HFF-Myc (cell line): ENCODE results near the gene PCNX3.

Experiments
- DNase-seq: peaks from one replicate; pipeline ENCODE4 v3.0.0-alpha.2; 2011; ENCODE audit warnings: low read depth; ENCODE audit errors: extremely low read depth
- H3K4me3 ChIP-seq: replicated peaks from 2 replicates; pipeline ENCODE4 v1.5.1; 2011; ENCODE audit warnings: low read depth, mild to moderate bottlenecking, control low read depth, low read length
- CTCF ChIP-seq: IDR thresholded peaks from 2 replicates; pipeline ENCODE4 v1.5.1; 2012; ENCODE audit warnings: mild to moderate bottlenecking, low read depth, low read length, control low read depth; ENCODE audit errors: missing control alignments

Gene PCNX3

DNA sequence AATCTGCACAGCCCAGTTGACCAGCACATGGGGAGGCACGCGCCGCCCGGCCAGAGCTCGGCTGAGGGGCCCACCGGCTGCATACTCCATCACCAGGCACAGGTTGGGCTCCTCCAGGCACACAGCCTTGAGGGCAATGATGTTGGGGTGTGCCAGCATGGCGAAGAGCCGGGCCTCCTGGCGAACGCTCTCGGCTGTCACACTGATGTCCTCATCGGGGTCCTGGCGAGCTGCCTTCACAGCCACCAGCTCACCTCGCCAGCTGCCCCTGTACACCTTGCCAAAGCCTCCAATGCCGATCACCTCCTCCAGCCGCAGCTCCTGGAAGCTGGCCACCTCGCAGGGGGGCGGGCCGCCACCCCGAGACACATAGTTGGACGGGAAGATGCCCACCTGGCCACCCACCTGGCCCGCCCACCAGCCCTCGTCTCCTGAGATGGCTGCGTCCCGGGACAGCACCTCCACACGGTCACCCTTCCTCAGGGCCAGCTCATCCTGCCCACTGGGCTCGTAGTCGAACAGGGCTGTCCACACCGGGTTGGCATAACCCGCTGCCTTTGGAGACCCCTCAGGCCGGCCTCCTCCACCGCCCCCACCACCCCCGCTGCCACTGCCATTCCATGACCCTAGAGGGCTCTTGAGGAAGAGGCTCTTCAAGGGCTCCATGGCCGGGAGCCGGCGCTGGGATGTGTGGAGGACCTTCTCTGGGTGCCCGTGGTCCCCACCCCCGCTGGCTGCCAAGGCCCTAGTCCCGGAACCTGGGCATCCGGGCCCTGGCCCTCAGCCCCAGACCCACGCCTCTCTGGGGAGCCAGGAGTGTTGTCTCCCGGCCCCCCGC, 2.3 kb upstream of the PCNX3 start:
- DNase-seq: no peak
- TF ChIP-seq CTCF: no peak
- H3K4me3 ChIP-seq: peak overlapping the region; percentile 76

GRCh38 chr11:65615950-65616574, 486 bp downstream of the PCNX3 start:
- peak overlapping the region; percentile 76 for H3K4me3 ChIP-seq
- DNase-seq: no peak
- TF ChIP-seq CTCF: no peak

DNA sequence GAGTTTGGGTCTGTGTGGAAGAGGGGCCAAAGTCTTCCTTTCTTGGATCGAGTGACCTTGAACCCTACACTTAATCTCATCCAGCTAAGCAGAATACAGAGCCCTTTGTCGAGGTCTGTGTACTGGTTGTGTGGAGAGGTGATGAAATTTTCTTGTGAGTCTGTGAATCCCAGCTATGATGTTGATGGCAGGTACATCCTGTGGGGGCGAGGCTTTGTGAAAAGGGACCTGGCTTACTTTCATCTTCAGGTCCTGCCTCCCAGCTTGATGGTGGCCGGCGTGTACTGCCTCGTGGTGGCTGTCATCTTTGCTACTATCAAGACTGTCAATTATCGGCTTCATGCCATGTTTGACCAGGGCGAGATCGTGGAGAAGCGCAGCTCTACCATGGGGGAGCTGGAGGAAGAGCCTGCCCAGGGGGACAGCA, 1.0 kb downstream of the PCNX3 start:
- TF ChIP-seq CTCF: no peak
- DNase-seq: no peak
- H3K4me3 ChIP-seq: peak overlapping the region; percentile 76

DNA sequence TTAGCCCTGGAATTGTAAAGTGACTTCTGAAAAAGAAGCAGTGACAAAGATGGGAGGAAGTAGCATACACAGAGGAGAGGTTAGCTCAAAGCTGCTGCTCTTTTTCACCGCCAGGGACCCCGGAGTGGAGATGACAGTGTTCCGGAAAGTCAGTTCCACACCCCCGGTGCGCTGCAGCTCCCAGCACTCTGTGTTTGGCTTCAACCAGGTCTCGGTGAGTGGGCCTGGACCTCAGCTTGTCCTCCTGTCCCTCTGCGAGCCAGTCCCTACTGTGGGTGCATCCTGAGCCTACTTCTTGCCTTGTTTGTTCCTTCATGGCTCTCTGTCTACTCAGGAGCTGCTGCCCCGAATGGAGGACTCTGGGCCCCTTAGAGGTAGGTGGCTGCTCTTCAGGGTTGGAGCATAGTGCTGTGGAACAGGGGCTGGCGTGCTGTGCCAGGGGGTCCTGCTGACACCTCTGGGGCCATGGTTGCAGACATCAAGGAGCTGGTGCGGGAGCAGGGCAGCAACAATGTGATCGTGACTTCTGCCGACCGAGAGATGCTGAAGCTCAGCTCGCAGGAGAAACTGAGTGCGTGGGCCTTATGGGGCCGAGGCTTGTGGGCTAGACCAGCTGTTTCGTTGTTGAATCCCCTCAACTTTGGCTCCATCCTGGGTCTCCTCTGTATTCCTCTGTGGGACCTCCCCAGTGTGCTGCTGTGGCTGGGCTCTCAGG, 1.7 kb downstream of the PCNX3 start:
- DNase-seq: no peak
- H3K4me3 ChIP-seq: peak overlapping the region; percentile 76
- TF ChIP-seq CTCF: no peak

DNA sequence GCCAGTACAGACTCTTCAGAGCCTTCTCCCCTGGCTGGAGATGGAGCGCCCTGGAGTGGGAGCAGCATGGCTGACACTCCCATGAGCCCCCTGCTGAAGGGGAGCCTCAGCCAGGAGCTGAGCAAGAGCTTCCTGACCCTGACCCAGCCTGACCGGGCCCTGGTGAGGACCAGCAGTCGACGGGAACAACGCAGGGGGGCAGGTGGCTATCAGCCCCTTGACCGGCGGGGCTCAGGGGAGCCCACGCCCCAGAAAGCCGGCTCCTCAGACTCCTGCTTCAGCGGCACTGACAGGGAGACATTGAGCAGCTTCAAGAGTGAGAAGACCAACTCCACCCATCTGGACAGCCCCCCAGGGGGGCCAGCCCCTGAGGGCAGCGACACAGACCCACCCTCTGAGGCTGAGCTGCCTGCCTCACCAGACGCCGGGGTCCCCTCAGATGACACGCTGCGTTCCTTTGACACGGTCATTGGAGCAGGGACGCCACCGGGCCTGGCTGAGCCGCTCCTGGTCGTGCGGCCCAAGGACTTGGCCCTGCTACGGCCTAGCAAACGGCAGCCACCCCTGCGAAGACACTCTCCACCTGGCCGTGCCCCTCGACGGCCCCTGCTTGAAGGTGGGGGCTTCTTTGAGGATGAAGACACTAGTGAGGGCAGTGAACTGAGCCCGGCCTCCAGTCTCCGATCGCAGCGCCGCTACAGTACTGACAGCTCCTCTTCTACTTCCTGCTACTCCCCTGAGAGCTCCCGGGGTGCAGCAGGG, 2.6 kb downstream of the PCNX3 start:
- DNase-seq: no peak
- no peak for TF ChIP-seq CTCF
- no peak overlapping the region for H3K4me3 ChIP-seq

GRCh38 chr11:65618763-65619162, 3.2 kb downstream of the PCNX3 start:
- no peak for DNase-seq
- no peak for TF ChIP-seq CTCF
- no peak overlapping the region for H3K4me3 ChIP-seq
